ENCODE data around the gene CCNE1.
"Not testable (repeated sequence)": the region's sequence is repeated elsewhere in the genome, so short reads cannot be mapped to it uniquely, and the experiment has no call there.

Gene CCNE1

GRCh38 chr19:29789007-29789406 lies 22.8 kb upstream of the CCNE1 start:
- DNase-seq, result no peak

- no peak for DNase-seq
Measured at GRCh38 chr19:29793116-29793727, 18.6 kb upstream of the CCNE1 start.

- not testable (repeated sequence) for DNase-seq
Measured at GRCh38 chr19:29794490-29794889, 17.3 kb upstream of the CCNE1 start.

GRCh38 chr19:29795461-29796172 lies 16.2 kb upstream of the CCNE1 start:
- no peak for DNase-seq

- DNase-seq, result no peak
Measured at GRCh38 chr19:29796173-29796573, 15.6 kb upstream of the CCNE1 start.

GRCh38 chr19:29798774-29799497 lies 12.9 kb upstream of the CCNE1 start:
- no peak for DNase-seq

GRCh38 chr19:29800100-29800825 lies 11.5 kb upstream of the CCNE1 start:
- no peak for DNase-seq

GRCh38 chr19:29803951-29804350 lies 7.8 kb upstream of the CCNE1 start:
- DNase-seq, result not testable (repeated sequence)

- DNase-seq, result no peak
Measured at GRCh38 chr19:29804493-29804892, 7.3 kb upstream of the CCNE1 start.

- no peak for DNase-seq
Measured at GRCh38 chr19:29805031-29805965, 6.5 kb upstream of the CCNE1 start.

- DNase-seq, result no peak
Measured at GRCh38 chr19:29806098-29806866, 5.5 kb upstream of the CCNE1 start.

GRCh38 chr19:29807178-29807577 lies 4.6 kb upstream of the CCNE1 start:
- no peak for DNase-seq

GRCh38 chr19:29807870-29808405 lies 3.9 kb upstream of the CCNE1 start:
- DNase-seq, result no peak

GRCh38 chr19:29809795-29810503 lies 1.8 kb upstream of the CCNE1 start:
- no peak for DNase-seq

GRCh38 chr19:29810504-29810871 lies 1.3 kb upstream of the CCNE1 start:
- DNase-seq, result no peak

GRCh38 chr19:29812080-29812880 lies 489 bp downstream of the CCNE1 start:
- DNase-seq, result no peak

GRCh38 chr19:29812881-29813275 lies 1.1 kb downstream of the CCNE1 start:
- DNase-seq, result no peak

GRCh38 chr19:29813642-29814041 lies 1.9 kb downstream of the CCNE1 start:
- DNase-seq, result no peak

GRCh38 chr19:29815231-29815630 lies 3.4 kb downstream of the CCNE1 start:
- DNase-seq, result no peak

GRCh38 chr19:29817316-29817715 lies 5.5 kb downstream of the CCNE1 start:
- DNase-seq, result no peak
